Sigmoid colon (tissue), 7 donors: ENCODE data around the gene FGFR2. TPM values are rescaled to one million over a fixed set of nuclear protein-coding genes. Genes with fewer than 3 reads are reported as not detected.
A peak's percentile ranks its signal among the peaks of the same experiment; 100 is the strongest.

ENCODE experiments used
- DNase-seq: peaks from one replicate; pipeline ENCODE4 v3.0.0-alpha.2; 2019
- H3K27ac ChIP-seq, 4 donors: fragments of 200-600 bp; sonication (generic); one replicate each; pipeline ENCODE4 v1.5.1; 2016 to 2019; ENCODE audit warnings: mild to moderate bottlenecking in 1 of 4
- H3K27me3 ChIP-seq, 3 donors: fragments of 200-600 bp; sonication (generic); one replicate each; pipeline ENCODE4 v1.5.1; 2019; ENCODE audit warnings: mild to moderate bottlenecking in 1 of 3
- H3K36me3 ChIP-seq, 4 donors: fragments of 200-600 bp; sonication (generic); one replicate each; pipeline ENCODE4 v1.5.1; 2016 to 2019
- H3K4me1 ChIP-seq, 4 donors: fragments of 200-600 bp; sonication (generic); one replicate each; pipeline ENCODE4 v1.5.1; 2017 to 2019
- H3K4me3 ChIP-seq, 4 donors: fragments of 200-600 bp; sonication (generic); one replicate each; pipeline ENCODE4 v1.5.1; 2017 to 2019; ENCODE audit warnings: mild to moderate bottlenecking in 2 of 4, moderate library complexity in 1 of 4
- H3K9me3 ChIP-seq, 4 donors: fragments of 200-600 bp in 3 of 4; sonication (generic) in 3 of 4; one replicate each; pipeline versions ENCODE4 v1.5.1 to v1.6.1; 2013 to 2019
- CTCF ChIP-seq, 4 experiments: fragments of 450-650 bp in 3 of 4; fragments of 200-600 bp in 1 of 4; IDR thresholded peaks; one replicate each; pipeline ENCODE4 v1.5.1; 2016 to 2019; ENCODE audit warnings: antibody characterized with exemption in 4 of 4, mild to moderate bottlenecking in 3 of 4, moderate library complexity in 2 of 4
- EP300 ChIP-seq, 4 donors: sonication (generic); formaldehyde crosslinking; IDR thresholded peaks; one replicate each; pipeline ENCODE4 v1.6.1; 2017; ENCODE audit warnings: antibody characterized with exemption in 4 of 4
- POLR2A ChIP-seq, 2 donors: fragments of 450-650 bp; IDR thresholded peaks; one replicate each; pipeline ENCODE4 v1.6.1; 2016; ENCODE audit warnings: antibody characterized with exemption in 2 of 2, mild to moderate bottlenecking in 2 of 2, moderate library complexity in 2 of 2
- POLR2AphosphoS5 ChIP-seq, 4 donors: sonication (generic); formaldehyde crosslinking; IDR thresholded peaks; one replicate each; pipeline ENCODE4 v1.6.1; 2017; ENCODE audit warnings: antibody characterized with exemption in 4 of 4
- WGBS, 2 donors: extraction: QIAGEN DNeasy Blood & Tissue Kit; methylation state at CpG; one replicate each; pipeline ENCODE4 v1.1.7; 2013; 5-methylcytosine and 5-hydroxymethylcytosine counted together
- intact Hi-C: fragments of 100-400 bp; cut with DNase I; formaldehyde crosslinking; loops from one replicate; pipeline ENCODE4 v1.15.1; 2023
- polyA plus RNA-seq, 3 donors: library from polyadenylated mRNA; stranded (reverse); fragments of 200-250 nt; gene quantifications; one replicate each; pipeline ENCODE4 v1.2.3, GENCODE V29; 2013
- total RNA-seq, 4 donors: library from RNA; depleted of rRNA; stranded (reverse); fragments of >200 nt; gene quantifications; one replicate each; pipeline ENCODE4 v1.1.0, GENCODE V29; 2016
- donor health status: healthy with polysubstance abuse.
- donor health status: Bipolar disorder and iron deficiency.
- donor health status: healthy.

Gene FGFR2
- total and polyA plus RNA-seq, 7 donors, result 5.1 to 143 (median 71.5) TPM

- H3K36me3 ChIP-seq, result no peaks in the 10 kb centered on the region
- DNase-seq, result no peak
- WGBS, 2 donors, result 97 to 98% methylated on average over 2 of the region's 2 CpGs
- no peaks in the 10 kb centered on the region for H3K27me3 ChIP-seq
- no peak overlapping the region for H3K4me3 ChIP-seq
- H3K9me3 ChIP-seq, result no peaks in the 10 kb centered on the region
- peaks cover 0 to 43% (median 29%) of the 10 kb centered on the region in 4 donors for H3K4me1 ChIP-seq
- intact Hi-C loops, result loop anchor here (5.0 kb wide), 1 partner anchor 159 kb away; the partner anchor contains the start of gene FGFR2
- TF ChIP-seq EP300 (IDR thresholded peaks at IDR 0.05) (no peak), CTCF (IDR thresholded peaks at IDR 0.05) (no peak), POLR2AphosphoS5 (IDR thresholded peaks at IDR 0.05) (no peak), POLR2A (IDR thresholded peaks at IDR 0.05) (no peak)
- no peak overlapping the region for H3K27ac ChIP-seq
Observed at GRCh38 chr10:121438333-121438732, 159.9 kb downstream of the FGFR2 start.

- peak overlapping the region; percentile 17 to 73 (median 64) for H3K27ac ChIP-seq
- H3K4me1 ChIP-seq, result peaks cover 0 to 43% (median 29%) of the 10 kb centered on the region in 4 donors
- H3K27me3 ChIP-seq, result no peaks in the 10 kb centered on the region
- intact Hi-C loops, result loop anchor here (5.0 kb wide), 1 partner anchor 160 kb away; the partner anchor contains the start of gene FGFR2
- peak; percentile 87 for DNase-seq
- H3K9me3 ChIP-seq, result no peaks in the 10 kb centered on the region
- 60 to 71% methylated on average over 4 of the region's 4 CpGs for WGBS, 2 donors
- no peak overlapping the region for H3K4me3 ChIP-seq
- no peaks in the 10 kb centered on the region for H3K36me3 ChIP-seq
- TF ChIP-seq POLR2AphosphoS5 (IDR thresholded peaks at IDR 0.05), result no peak
- no peak for TF ChIP-seq CTCF (IDR thresholded peaks at IDR 0.05)
- no peak for TF ChIP-seq POLR2A (IDR thresholded peaks at IDR 0.05)
- TF ChIP-seq EP300 (IDR thresholded peaks at IDR 0.05), result no peak
Observed at GRCh38 chr10:121437596-121437995, 160.6 kb downstream of the FGFR2 start.

DNA sequence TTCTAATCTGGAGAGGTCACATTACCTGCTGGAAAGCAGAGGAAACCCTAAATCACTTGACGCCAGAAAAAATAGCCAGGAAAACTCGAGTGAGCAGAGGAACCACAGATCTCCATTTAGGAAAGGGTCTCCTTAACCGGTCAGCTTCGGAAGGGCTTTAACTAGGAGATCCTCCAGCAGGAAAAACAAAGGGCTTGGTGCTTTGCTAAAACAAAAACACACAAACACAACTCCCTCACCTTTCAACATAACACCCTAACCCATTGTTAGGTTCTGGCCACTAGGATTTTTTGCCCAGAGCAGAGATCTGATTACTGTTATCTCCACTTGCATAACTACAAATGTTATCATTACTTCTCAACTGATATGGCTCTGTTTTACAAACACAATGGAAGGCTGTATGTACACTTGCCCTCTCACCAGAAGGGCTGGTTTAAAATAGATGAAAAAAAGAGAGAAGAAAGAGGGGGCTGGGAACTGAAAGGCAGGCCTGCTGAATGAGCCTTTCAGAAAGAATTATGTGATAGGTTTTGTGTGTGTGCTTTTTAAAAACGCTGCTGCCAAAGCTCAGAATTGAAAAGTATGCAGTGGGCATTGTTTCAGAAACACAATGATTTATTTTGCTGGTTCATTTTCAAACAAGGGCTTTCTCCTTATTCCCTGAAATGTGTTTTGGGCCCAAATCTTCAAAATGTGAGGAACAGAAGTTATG lies 161.5 kb downstream of the FGFR2 start:
- WGBS, 2 donors, result 67 to 85% methylated on average over 5 of the region's 5 CpGs
- Histone ChIP-seq H3K4me3 (no peak overlapping the region), H3K36me3 (no peaks in the 10 kb centered on the region), H3K27ac (peak overlapping the region; percentile 17 to 73 (median 64)), H3K9me3 (no peaks in the 10 kb centered on the region), H3K27me3 (no peaks in the 10 kb centered on the region), H3K4me1 (peaks cover 0 to 38% (median 29%) of the 10 kb centered on the region in 4 donors)
- DNase-seq, result no peak
- intact Hi-C loops, result loop anchor here (5.0 kb wide), 1 partner anchor 161 kb away; the partner anchor contains the start of gene FGFR2
- TF ChIP-seq POLR2A (IDR thresholded peaks at IDR 0.05) (no peak), EP300 (IDR thresholded peaks at IDR 0.05) (no peak), POLR2AphosphoS5 (IDR thresholded peaks at IDR 0.05) (peak in 3 of 4 donors; percentile 26 to 54 (median 48)), CTCF (IDR thresholded peaks at IDR 0.05) (no peak)

DNA sequence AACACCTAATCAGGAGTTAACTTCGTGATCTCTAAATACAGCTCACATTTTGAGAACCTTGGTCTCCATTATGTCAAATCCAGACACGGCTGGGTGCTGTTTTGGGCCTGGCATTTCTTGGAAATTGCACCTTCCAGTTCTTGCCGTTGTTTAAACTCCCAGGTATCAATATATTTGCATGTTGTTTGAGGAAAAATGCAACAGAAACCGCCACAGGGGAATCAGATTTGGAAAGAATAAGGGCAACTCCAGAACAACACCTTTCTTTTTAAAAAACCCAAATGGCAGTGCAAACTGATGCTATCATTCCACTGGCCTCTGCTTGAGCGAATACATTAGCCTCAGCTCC lies 162.0 kb downstream of the FGFR2 start:
- WGBS, 2 donors, result 86 to 90% methylated on average over 5 of the region's 5 CpGs
- TF ChIP-seq CTCF (IDR thresholded peaks at IDR 0.05) (no peak), EP300 (IDR thresholded peaks at IDR 0.05) (no peak), POLR2AphosphoS5 (IDR thresholded peaks at IDR 0.05) (no peak), POLR2A (IDR thresholded peaks at IDR 0.05) (no peak)
- Histone ChIP-seq H3K27me3 (no peaks in the 10 kb centered on the region), H3K4me3 (no peak overlapping the region), H3K9me3 (no peaks in the 10 kb centered on the region), H3K27ac (peak overlapping the region in 3 of 4 donors; percentile 61 to 73 (median 68)), H3K36me3 (no peaks in the 10 kb centered on the region), H3K4me1 (peaks cover 0 to 37% (median 29%) of the 10 kb centered on the region in 4 donors)
- intact Hi-C loops, result loop anchor here (5.0 kb wide), 1 partner anchor 161 kb away; the partner anchor contains the start of gene FGFR2
- DNase-seq, result no peak
